GM19324 (cell line): ENCODE data around the gene MRGPRG.

Experiments
- ATAC-seq: cut with Tn5 transposase; IDR thresholded peaks from one replicate; pipeline ENCODE4 v1.9.1; 2021; ENCODE audit warnings: mild to moderate bottlenecking, moderate library complexity; ENCODE audit not compliant: unreplicated experiment, low FRiP score

MRGPRG gene

GRCh38 chr11:3207526-3208189 is 11.0 kb downstream of the MRGPRG start:
- ATAC-seq: no peak

DNA sequence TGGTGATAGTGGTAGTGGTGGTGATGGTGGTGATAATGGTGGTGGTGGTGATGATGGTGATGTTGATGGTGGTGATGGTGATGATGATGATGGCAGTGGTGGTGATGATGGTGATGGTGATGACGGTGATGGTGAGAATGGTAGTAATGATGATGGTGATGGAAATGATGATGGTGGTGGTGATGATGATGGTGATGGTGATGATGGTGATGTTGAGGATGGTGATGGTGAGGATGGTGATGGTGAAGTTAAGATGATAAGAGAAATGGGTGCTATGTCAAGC is 11.8 kb downstream of the MRGPRG start:
- ATAC-seq: no peak

DNA sequence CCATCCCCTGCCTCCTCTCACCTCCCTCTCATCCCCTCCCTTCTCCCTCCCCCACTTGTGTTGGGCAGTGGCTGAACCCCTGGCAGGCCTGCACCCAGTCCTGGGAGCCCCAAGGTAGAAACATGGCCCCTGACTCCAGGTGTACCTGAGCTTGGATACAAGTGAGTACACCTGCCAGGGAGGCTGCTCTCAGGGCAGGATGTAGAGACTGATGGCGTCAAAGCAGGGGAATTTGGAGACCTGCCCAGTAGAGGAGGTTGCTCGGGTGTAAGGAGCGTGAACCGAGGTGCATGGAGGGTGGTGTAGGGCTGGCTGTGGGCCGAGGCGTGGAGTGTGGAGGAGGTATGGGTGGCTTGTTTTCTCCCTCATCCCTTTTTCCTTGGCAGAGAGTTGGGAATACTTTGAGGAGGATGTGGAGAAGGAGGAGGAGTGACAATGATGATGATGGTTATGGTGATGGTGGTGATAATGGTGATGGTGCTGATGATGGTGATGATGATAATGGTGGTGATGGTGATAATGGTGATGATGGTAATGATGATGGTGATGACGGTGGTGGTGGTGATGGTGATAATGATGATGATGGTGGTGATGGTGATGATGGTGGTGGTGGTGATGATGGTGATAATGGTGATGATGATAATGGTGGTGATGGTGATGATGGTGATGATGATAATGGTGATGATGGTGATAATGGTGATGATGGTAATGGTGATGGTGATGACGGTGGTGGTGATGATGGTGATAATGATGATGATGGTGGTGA is 12.3 kb downstream of the MRGPRG start:
- no peak for ATAC-seq

- no peak for ATAC-seq
Observed at GRCh38 chr11:3205261-3206155, 13.1 kb downstream of the MRGPRG start.

DNA sequence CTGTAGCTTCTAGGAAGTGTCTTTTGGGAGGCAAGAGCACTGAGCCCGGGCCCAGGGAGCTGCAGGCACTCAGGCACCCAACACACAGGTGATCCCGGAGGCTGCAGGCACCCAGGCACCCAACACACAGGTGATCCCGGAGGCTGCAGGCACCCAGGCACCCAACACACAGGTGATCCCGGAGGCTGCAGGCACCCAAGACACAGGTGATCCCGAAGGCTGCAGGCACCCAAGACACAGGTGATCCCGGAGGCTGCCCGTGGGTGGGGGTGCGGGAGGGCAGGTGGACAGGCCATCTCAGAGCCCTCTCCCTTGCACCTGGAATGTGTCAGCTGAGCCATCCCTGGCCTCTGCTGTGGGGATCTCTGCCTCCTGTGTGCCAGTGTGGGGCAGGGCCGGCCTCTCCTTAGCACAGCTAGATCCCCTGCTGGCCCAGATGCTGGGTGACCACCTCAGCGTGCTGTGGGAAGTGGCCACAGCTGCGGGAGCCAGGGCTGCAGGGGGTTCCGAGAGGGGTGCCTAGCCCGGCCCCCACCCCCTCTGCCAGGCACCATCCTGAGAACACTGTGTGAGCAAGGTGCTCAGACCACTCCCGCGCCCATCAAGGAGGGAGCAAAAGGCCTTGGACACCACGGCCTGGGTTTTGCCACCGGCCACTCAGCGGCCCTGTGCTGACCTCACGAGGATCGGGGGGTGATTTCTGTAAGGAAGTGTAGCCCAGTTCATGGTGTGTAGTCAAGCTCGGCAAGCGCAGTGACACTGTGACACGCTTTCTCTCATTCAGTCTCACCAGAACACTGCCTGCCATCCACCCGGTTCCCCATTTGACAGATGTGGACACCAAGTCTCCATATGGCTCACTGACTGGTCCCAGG is 14.2 kb downstream of the MRGPRG start:
- no peak for ATAC-seq

DNA sequence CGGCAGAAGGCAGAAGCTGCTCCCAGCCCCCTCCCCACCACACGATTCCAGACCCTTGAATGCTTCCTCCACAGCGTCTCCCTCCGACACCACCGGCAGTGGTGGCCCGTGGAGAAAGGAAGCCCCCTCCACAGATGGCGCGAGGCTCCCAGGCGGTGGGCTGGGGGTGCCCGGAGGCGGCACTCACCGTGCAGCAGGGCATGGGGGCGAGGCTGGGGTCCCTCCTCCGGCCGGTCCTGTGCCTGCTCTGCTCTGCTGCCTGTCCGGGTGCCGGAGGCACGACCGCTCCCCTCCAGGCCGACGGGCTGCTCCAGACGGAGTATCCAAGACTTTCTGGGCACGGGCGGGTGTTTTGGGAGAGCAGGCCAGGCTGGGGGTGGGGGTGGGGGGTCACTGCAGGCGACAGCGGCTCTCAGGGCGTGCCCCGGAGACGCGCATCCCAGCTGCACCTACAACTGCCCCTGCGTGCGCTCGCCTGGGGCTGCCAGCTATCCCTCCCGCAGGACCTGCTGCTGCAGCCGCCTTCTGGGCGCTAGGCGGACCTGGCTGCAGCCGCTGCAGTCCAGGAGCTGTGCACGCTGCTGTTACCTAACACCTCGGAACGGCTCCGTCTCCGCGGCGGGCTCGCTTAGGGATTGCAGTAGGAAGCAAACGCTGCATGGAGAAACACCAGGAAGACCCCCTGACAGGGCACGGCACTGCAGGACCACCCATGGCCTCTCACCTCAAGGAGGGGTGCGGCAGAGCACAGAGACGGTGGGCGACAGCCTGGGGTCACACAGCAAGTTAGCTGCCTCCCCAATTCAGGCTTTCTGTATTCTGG is 15.2 kb downstream of the MRGPRG start:
- ATAC-seq: no peak

DNA sequence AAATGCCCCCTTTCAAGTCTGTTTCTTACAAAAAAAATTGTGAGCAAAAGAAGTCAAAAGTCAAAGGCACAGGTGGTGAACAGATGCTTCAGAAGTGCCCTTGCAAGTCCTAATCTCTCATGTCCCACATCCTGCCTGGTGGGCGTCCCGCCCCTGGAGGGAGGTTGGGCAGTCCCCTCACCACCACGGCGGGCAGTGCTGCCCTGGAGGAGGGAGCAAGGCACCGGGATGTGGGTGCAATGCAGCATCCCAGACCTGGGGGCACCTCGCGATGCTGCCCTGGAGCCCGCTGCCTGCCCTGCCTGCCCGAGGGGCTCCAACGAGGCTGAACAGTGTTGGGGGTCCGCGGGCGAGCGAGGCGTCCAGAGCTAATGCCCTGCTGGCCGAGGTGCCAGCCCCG is 15.9 kb downstream of the MRGPRG start:
- no peak for ATAC-seq

GRCh38 chr11:3202305-3202704 is 16.3 kb downstream of the MRGPRG start:
- no peak for ATAC-seq

DNA sequence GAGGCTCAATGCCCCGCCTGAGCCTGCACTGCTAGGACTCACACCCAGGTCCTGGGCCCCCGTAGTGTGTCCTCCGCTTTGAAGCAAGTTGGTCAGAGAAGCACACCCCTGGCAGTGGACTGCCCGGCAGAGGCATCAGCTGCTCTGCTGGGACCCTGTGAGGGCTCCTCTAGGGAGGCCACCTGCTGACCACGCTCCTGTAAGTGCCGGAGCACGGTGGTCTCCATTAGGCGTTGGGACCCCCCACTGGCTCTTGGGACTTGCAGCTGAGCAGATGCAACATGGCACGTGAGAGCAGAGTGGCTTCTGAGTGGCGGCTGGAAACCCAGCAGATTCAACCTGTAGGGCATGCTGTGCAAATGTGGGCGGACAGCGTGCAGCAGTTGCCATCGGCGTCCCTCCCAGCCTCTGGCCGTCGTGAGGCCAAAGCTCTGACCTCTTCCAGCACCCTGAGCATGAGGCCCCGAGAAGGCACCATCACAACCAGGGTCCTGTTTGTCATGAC is 16.9 kb downstream of the MRGPRG start:
- no peak for ATAC-seq

GRCh38 chr11:3201112-3201581 is 17.5 kb downstream of the MRGPRG start:
- no peak for ATAC-seq

DNA sequence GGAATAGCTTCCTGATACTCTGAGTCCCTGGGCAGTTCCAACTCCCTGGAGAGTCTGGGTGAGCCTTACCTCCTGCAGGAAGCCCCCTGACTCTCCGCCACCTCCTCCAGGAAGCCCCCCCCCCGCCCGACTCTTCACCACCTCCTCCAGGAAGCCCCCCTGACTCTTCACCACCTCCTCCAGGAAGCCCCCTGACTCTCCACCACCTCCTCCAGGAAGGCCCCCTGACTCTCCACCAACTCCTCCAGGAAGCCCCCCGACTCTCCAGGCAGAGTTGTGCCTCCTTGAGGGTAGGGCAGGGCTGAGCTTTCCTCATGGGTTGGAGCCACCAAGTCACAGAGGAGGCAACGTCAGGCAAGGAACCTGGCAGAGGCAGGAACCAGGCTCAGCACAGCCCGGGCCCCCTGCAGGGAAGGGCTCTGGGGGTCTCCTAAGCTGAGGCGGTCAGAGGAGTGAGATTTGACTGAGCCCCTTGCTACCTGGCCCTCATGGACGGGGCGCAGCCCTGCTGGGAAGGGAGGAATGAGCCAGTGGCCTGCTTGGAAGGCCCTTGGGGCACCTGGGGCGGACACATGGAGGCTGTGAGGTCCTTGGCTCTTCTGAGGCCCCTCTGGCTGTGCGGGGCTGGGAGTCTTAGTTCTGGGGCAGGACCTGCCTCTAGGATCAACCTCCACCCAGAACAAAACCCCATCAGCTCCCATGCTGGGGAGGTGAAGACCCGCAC is 18.1 kb downstream of the MRGPRG start:
- no peak for ATAC-seq

DNA sequence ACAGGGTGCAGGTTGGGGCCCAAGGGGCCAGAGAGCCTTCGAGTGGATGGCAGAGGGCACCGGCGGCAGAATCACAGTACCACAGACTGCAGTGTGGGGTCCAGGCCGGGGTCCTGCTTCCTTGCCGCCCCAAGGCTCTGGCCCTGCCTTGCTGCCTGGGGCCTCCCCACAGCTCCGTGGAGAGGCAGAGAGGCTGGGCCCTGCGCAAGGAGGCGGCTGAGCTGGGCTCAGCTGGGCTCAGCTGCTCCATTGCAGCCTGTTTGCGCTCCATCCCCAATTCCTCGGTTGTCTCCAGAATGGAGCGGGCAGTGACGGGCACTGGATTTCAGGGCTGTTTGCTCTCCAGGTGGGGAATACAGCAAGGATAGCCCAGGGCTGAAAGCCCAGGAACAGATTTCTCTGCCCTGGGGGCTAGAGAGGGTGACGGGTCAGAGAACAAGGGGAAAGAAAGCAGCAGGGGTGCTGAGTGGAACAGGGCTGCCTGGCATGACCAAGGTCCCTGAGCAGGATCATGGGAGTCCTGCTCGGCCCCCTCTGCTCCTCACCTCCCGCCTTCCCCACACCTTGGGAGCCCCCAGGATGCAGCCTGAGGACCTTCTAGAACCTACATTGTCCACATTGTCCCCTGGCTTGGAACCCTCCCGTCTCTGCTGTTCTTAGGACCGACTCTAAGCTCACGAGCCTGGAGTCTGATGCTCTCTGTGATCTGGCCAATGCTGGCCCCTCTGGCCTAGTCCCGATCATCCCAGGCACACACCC is 18.9 kb downstream of the MRGPRG start:
- no peak for ATAC-seq

DNA sequence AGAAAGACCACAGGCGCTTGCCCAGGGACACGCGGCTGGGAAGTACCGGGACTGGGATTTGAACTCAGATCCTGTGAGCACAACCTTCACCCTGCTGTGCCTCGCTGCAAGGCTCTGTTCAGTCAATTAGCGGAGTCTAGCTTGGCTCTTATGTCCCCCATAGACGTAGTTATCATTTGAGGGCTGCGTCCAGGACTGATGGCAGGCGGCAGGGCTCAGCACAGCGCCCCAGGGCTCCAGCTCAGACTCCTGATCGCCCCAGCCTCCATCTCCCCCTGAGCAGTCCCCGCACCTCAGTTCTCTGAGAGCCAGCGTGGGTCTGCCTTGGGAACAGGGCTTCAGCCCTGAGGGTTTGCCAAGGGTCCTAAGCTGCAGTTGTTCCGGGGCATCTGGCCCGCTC is 19.8 kb downstream of the MRGPRG start:
- no peak for ATAC-seq

DNA sequence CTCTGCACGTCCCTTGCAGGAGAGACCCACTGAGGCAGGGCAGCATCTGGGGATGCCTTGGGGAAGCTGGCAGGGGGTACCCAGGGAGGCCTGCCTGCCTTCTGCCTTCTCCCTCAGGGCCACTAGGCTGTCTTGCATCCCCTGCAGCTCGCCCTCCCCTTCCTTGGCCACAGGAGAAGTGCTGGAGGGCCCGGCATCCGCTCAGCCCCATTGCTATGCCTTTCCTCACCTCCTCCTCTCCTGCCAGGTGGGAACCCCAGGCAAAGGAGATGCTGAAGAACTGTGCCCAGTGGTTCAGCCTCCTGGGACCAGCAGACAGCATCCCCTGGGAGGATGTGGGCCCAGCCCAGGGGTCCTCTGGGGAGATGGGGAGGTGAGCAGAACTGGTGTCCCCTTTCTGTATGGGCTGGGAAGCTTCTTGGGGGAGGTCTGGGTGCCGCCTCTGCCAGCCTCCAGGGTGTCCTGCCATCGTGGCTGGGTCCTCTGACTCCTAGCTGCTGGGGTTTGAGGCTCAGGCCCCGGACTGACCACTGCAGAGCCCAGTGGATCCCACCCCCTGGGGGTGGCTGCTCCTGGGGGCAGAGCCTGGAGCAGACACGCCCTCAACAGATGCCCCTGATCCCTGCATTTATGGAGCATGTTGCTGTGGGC is 20.6 kb downstream of the MRGPRG start:
- ATAC-seq: no peak

GRCh38 chr11:3197044-3197695 is 21.4 kb downstream of the MRGPRG start:
- ATAC-seq: no peak

DNA sequence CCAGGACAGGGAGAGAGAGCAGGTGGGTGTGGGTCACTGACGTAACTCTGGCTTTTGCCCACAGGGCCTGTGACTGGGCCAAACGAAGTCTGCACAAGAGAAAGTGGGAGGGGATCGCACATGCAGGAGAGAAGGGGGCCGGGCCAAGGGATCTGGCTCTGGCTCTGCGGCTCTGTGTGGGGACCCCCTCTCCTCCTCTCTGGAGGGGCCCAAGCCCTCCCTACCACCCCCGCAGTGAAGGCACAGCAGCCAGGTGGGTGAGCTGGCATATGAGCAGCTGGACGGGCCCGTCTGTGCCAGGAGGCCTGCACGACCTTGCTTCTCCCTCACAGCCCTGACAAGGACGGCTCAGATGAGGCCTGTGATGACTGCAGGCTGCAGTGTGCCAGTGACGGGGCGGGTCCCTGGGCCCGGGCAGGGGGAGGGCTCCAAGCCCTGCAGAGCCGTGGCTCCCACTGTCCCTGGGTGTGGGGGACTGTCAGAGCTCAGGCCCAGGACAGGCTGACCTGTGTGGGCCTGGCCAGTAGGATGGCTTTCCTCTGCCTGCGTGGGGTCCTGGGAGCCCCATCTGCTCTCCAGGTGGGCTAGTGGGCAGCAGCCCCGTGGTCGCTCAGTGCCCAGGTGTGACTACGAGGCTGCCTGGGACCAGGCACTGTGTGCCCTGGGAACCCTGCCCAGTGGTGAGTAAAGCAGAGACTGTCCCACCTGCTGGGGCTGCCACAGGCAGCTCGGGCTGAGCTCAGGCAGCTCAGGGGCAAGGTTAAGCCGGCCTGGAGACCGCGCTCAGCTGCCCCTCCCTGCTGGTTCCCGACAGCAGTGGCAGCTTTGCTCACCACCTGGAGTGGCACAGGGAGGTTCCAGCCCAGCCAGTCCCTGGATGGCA is 22.2 kb downstream of the MRGPRG start:
- ATAC-seq: no peak
